Tongue (tissue), 2 donors: ENCODE data around the gene PANK1. TPM values are rescaled to one million over a fixed set of nuclear protein-coding genes. Genes with fewer than 3 reads are reported as not detected.

Source experiments
- DNase-seq: peaks from one replicate; pipeline ENCODE4 v3.0.0-alpha.2; 2015
- total RNA-seq: library from RNA; depleted of rRNA; stranded (reverse); fragments of >200 nt; gene quantifications from one replicate; pipeline ENCODE4 v1.2.3, GENCODE V29; 2014

PANK1 gene
- 27.3 TPM for total RNA-seq

DNA sequence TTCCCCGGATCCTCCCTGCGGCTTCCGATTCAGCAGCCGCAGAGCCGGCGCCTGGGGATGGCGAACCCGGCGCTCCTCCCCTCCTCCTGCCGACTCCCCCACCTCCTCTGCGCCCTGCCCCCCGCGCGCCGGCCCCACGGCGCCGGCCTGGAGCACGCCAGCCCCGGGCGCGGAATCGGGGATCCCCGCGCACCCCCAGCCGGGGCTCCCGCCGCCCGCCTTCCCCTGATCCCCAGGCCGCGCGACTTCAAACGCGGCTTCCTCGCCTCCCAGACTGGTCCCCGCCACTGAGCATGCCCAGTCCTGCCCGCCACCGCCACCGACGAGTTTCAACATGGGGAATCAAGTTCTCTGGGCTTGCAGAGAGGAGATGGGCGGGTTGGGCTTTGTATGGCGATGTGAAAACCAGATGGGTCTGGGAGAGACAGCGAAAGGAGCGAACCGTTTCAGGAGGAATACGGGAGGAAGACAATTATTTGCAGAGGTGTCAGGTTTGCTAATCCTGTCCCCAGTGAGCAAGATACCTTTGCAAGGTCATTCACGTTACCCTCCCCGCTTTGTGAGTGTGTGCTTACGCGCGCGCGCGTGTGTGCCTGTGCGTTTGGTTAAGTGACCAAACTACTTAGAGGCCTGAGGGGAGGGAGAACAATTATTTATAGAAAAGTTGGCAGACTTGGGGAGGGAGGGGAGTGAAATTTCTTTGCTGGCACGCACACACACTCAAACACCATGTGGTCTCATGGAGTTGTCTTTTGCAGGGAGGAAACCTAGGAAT, at the start of gene PANK1:
Gene PANK1, minus strand, starts transcription at position 276 of the 775 bp plus-strand sequence. CDS start 351 bp downstream, outside the sequence.
- DNase-seq: peak; percentile 92

GRCh38 chr10:89693176-89693575, 48.1 kb upstream of the PANK1 start:
- DNase-seq: no peak

DNA sequence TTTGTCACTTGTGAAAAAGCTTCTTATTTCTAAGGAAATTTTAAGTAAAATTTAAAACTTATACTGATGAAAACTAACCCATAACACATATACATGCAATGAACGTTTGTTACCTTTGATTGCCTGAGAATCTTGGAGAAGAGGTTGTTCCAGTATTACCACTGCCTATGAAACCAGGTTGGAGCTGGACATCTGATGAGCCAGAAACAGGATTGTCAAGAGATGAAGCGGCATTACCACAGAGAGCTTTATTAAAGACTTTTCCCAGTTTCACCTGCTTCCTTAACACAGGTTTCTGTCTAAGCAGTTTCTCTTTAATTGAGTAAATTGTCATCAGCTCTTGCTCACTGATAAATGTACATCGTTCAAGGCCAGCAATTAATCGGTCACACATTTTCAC, 47.4 kb upstream of the PANK1 start:
- DNase-seq: no peak

- no peak for DNase-seq
These were observed 45.0 kb upstream of the PANK1 start for GRCh38 chr10:89690027-89690426.

GRCh38 chr10:89685936-89686335, 40.9 kb upstream of the PANK1 start:
- no peak for DNase-seq

GRCh38 chr10:89684604-89685003, 39.6 kb upstream of the PANK1 start:
- DNase-seq: no peak

DNA sequence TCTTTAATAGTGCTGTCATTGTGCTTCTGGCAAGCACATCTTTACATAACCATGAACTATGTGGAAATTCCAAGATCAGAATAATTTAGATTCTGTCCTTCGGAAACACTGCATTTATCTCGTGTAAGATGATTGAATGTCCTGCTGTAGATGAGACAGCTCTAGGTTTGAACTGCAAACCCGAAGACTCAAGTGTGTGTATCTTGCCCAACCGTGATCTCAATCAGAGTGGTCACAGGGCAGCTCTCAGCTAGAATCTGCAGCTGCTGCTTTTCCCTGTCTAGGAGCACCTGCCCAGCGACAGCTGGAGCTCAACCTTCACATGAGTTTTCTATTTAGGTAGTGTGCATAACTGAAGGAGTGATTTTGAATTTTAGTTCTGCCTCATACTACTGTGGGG, 38.8 kb upstream of the PANK1 start:
- DNase-seq: peak; percentile 80

DNA sequence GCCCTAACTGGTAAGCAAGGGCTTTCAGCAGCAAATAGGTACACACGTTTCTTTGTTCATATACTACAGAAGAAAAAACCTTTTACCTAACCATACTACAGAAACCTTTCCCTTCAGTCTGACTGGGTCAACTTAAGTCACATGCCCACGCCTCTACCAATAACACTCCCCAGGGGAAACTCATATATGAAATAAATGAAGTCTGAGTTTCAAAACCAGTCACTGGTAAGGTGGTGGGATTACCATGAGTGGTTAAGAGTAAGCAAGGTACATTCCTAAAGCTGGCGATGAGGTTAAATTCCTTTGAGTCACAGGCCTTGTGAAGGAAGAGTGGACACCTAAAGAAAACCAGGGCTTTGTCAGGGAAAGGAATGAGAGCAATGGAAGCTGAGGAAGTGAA, 34.9 kb upstream of the PANK1 start:
- no peak for DNase-seq

DNA sequence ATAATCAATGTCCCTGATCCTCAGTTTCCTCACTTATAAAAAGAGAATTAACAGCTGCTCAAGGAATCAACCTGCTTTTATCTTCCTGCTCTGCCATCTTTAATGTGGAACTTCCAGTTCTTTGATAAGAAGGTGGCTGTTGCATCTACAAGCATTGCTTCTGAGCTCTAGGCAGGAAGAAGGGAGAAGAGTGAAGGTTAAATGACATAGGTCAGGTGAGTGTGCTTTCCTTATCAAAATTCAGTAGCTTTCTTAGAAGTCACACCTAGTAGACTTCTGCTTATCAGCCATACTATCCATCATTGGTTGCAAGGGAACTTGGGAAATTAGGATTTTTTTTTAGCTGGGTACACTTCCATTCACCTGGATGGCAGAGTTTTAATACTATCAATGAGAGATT, 32.3 kb upstream of the PANK1 start:
- DNase-seq: no peak

- DNase-seq: peak; percentile 29
These were observed 25.9 kb upstream of the PANK1 start for GRCh38 chr10:89670926-89671325.

DNA sequence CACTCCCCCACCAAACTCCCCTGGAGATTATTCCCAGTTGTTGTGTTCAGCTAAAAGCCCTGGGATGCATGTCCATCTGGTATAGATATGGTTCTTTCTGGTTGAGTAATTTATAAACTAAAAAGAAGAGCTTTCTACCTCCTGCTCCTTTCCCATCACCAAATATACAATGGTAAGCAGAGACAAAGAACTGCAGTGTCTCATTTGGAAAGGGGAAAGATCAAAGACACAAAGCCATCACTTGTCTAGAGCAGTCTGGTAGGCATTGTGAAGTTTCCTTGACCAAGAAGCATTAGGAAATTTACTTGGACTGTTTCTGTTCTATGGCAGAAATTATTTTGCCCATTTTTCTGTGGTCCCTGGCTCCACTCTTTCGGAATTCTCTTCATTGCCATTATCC, 24.9 kb upstream of the PANK1 start:
- no peak for DNase-seq

DNA sequence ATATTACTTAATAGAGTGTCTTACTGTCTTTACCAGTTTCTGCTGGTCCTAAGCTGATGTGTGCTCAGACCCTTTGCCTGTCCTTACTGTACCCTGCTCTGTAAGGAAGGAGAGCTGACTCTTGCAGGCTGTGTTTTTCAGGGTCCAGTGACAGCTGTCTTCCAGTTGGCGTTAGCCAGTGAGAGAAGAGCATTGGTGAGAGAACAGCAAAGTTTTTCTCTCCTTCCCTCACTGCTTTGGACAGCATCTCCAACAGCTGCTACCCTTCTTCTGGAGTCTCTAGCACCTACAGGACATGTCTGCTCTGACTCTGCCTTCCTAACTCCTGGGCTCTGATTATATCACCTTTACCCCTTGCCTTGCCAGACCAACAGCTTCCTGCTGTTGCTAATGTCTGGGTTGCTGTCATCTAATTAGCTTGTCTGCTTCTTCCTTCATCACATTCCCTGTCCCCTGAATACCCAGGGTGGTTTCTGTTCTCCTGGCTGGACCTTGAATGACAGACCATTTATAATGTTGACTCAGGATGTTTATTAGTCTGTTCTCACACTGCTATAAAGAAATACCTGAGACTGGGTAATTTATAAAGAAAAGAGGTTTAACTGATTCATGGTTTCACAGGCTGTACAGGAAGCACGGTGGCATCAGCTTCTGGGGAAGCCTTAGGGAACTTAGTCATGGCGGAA, 23.5 kb upstream of the PANK1 start:
- DNase-seq: peak; percentile 75

DNA sequence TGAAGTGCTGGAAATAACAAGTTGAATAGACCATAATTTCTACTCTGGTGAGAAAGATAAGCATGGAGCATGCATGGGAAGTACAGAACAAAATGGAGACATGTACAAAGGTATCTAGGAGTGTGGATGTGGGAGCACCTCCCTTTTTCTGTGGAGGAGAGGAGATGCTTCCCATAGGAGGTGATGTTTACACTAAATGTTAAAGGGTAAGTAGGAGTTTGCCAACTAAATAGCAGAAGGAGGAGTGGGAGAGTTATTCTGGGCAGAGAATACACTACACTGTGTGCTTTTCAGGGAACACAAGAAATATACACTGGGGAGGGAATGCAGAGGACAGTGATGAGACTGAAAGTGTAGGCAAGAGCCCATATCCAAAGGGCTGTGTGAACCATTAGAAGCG, 21.1 kb upstream of the PANK1 start:
- DNase-seq: no peak

GRCh38 chr10:89665302-89665701, 20.3 kb upstream of the PANK1 start:
- DNase-seq: peak; percentile 66

DNA sequence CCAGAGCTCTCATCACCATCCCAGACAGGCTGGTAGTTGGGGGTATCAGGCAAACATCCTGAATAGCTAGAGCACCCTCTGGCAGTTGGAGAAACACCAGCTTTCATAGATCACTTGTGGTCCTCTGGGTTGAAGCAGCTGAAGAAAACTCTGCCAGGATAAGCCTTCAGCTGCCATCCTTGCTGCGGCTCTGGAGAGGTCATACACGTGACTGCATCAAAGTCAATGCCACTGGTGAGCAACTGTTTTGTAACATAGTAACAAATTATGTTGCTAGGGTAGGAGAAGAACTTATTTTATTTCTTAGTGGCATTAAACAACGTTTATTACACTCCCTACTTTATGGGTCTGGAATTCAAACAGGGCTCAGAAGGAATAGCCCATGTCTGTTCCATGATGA, 19.2 kb upstream of the PANK1 start:
- peak; percentile 92 for DNase-seq

- DNase-seq: peak; percentile 44
These were observed 18.1 kb upstream of the PANK1 start for GRCh38 chr10:89663144-89663543.

DNA sequence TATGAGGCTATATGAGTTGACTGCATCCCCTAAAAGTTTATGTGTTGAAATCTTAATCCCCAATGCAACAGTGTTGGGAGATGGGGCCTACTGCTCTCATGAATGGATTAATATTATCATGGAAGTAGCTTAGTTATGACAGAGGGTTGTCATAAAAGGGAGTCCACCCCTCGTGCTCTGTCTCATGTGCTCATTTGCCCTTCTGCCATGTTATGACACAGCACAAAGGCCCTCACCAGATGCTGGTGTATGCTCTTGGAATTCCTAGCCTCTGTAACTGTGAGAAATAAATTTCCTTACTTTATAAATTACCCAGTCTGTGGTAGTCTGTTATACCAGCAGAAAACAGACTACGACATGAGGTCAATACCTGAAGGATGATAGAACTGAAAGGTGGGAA, 17.6 kb upstream of the PANK1 start:
- no peak for DNase-seq

- peak; percentile 62 for DNase-seq
These were observed 14.4 kb upstream of the PANK1 start for GRCh38 chr10:89659143-89660131.

- DNase-seq: no peak
These were observed 12.3 kb upstream of the PANK1 start for GRCh38 chr10:89657302-89657701.

- no peak for DNase-seq
These were observed 10.7 kb upstream of the PANK1 start for GRCh38 chr10:89655722-89656121.

- DNase-seq: no peak
These were observed 8.4 kb upstream of the PANK1 start for GRCh38 chr10:89653410-89653869.

DNA sequence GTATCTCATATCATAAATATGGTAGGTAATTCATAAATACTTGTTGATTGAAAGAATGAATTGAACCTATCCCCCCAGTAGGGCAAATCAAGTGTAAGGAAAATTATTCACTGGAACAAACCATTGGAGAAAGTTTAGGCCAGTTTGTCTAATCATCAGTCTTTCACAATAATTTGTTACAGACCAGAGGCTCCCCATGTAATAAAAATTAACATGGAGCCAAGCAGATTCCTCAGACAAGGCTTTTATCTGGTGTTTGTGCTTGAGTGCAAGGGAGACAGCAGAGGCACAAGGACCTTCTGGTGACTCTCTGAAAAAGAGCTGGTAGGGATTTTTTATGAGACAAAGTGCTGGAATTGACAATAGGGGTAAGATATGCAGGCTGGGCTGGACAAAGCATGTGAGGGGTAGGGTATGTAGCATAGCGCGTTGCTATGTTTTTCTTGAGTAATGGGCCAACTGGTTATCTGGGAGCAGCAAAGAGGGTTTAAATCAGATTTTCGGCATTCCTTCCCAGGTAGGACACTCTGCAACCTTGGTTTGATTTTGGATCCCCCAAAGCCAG, 7.8 kb upstream of the PANK1 start:
- DNase-seq: no peak
